HG03139 (cell line): ENCODE results near the gene MT1X.
"Not testable (repeated sequence)": the region's sequence is repeated elsewhere in the genome, so short reads cannot be mapped to it uniquely, and the experiment has no call there.

Experiments used
- ATAC-seq: cut with Tn5 transposase; IDR thresholded peaks from one replicate; pipeline ENCODE4 v1.9.1; 2021; ENCODE audit not compliant: unreplicated experiment

Gene MT1X

GRCh38 chr16:56652600-56652999, 29.7 kb upstream of the MT1X start:
- no peak for ATAC-seq

- no peak for ATAC-seq
Measured at GRCh38 chr16:56653218-56653617, 29.1 kb upstream of the MT1X start.

- no peak for ATAC-seq
Measured at GRCh38 chr16:56657555-56658326, 24.5 kb upstream of the MT1X start, which contains the start of gene MT1F. Gene MT1F (plus strand): TSS chr16:56657959. CDS start chr16:56658059, 100 bp downstream.

- no peak for ATAC-seq
Measured at GRCh38 chr16:56658327-56658875, 23.9 kb upstream of the MT1X start.

- no peak for ATAC-seq
Measured at GRCh38 chr16:56662357-56663354, 19.6 kb upstream of the MT1X start.

- ATAC-seq: no peak
Measured at GRCh38 chr16:56664506-56664905, 17.8 kb upstream of the MT1X start.

- ATAC-seq: not testable (repeated sequence)
Measured at GRCh38 chr16:56665286-56666261, 16.7 kb upstream of the MT1X start.

GRCh38 chr16:56667581-56668571, 14.4 kb upstream of the MT1X start, which contains the start of gene MT1G:
Gene MT1G (minus strand): TSS chr16:56668065. CDS start chr16:56667993, 72 bp downstream.
- ATAC-seq: no peak

GRCh38 chr16:56669005-56669839, 13.0 kb upstream of the MT1X start, which contains the start of gene MT1H:
Gene MT1H (plus strand): TSS chr16:56669814. CDS start chr16:56669885, 71 bp downstream.
- no peak for ATAC-seq

GRCh38 chr16:56669840-56670619, 12.2 kb upstream of the MT1X start:
- ATAC-seq: no peak

GRCh38 chr16:56670620-56670934, 11.7 kb upstream of the MT1X start:
- no peak for ATAC-seq

GRCh38 chr16:56671691-56672090, 10.6 kb upstream of the MT1X start:
- not testable (repeated sequence) for ATAC-seq

- not testable (repeated sequence) for ATAC-seq
Measured at GRCh38 chr16:56672171-56672570, 10.1 kb upstream of the MT1X start.

GRCh38 chr16:56672761-56673536, 9.3 kb upstream of the MT1X start:
- no peak for ATAC-seq

- no peak for ATAC-seq
Measured at GRCh38 chr16:56673921-56674320, 8.3 kb upstream of the MT1X start.

- ATAC-seq: not testable (repeated sequence)
Measured at GRCh38 chr16:56674570-56674969, 7.7 kb upstream of the MT1X start.
